Measurements from ENCODE around the gene SRRM5.

DNA sequence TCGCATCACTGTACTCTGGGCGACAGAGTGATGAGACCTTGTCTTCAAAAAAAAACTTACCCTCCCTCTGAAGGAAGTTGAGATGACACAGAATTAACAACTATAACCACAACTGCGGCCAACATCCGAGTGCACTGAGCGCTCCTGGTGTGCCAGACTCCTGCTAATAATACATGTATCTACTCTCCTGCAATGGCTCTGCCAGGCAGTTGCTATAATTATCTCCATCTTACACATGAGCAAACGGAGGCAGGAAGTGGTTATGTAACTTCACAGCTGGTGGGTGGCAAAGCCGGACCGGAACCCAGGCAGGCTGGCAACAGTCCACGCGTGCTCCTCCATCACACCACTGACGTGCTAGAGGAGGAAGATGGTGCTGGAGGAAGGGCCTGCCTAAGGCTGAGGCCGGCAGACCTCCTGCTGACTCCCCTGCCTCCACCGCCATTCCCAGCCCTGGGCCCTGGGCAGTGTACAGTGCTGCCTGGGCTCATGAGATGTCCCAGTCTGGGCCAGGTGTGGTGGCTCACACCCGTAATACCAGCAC, 49.1 kb upstream of the SRRM5 start:
- TF ChIP-seq YY1 (IDR thresholded peaks at IDR 0.05) (no peak), RAD21 (IDR thresholded peaks at IDR 0.05) (no peak)

Measured in liver (tissue), 2 donors.